ENCODE measurements around the gene ITM2A. TPM values are rescaled to one million over a fixed set of nuclear protein-coding genes. Genes with fewer than 3 reads are reported as not detected.

The ITM2A gene
- 1,000 to 10,000 TPM in 1 of 10 donors, 100 to 1,000 TPM in 9; 616 to 1,066 (median 893) TPM for polyA plus RNA-seq (ENCODE audit: insufficient read length in 10 of 10)
- long read RNA-seq, donor 1, transcript ITM2A-202 (5 exons, 1,698 nt), result minor isoform, 5 of 553 reads
- long read RNA-seq, donor 1, transcript ITM2A-201 (6 exons, 1,641 nt), result major isoform, 147 of 553 reads
- long read RNA-seq, donor 1, partial matches to known transcripts, result 401 of 553 reads
- long read RNA-seq, donor 1, other reads (novel, unspliced or antisense), result 0 of 553 reads
- long read RNA-seq, donor 2, transcript ITM2A-201 (6 exons, 1,641 nt), result major isoform, 144 of 458 reads
- long read RNA-seq, donor 2, transcript ITM2A-202 (5 exons, 1,698 nt), result minor isoform, 6 of 458 reads
- long read RNA-seq, donor 2, partial matches to known transcripts, result 308 of 458 reads
- long read RNA-seq, donor 2, other reads (novel, unspliced or antisense), result 0 of 458 reads
- long read RNA-seq, donor 3, result 0 reads
- long read RNA-seq, donor 4, transcript ITM2A-202 (5 exons, 1,698 nt), result minor isoform, 8 of 714 reads
- long read RNA-seq, donor 4, transcript ITM2A-201 (6 exons, 1,641 nt), result major isoform, 144 of 714 reads
- long read RNA-seq, donor 4, partial matches to known transcripts, result 562 of 714 reads
- long read RNA-seq, donor 4, other reads (novel, unspliced or antisense), result 0 of 714 reads
- long read RNA-seq, donor 5, transcript ITM2A-201 (6 exons, 1,641 nt), result major isoform, 289 of 635 reads
- long read RNA-seq, donor 5, transcript ITM2A-202 (5 exons, 1,698 nt), result minor isoform, 8 of 635 reads
- long read RNA-seq, donor 5, partial matches to known transcripts, result 338 of 635 reads
- long read RNA-seq, donor 5, other reads (novel, unspliced or antisense), result 0 of 635 reads
- long read RNA-seq, donor 6, transcript ITM2A-202 (5 exons, 1,698 nt), result minor isoform, 5 of 800 reads
- long read RNA-seq, donor 6, transcript ITM2A-201 (6 exons, 1,641 nt), result major isoform, 219 of 800 reads
- long read RNA-seq, donor 6, partial matches to known transcripts, result 560 of 800 reads
- long read RNA-seq, donor 6, other reads (novel, unspliced or antisense), result 16 of 800 reads
- long read RNA-seq, donor 7, transcript ITM2A-202 (5 exons, 1,698 nt), result minor isoform, 10 of 390 reads
- long read RNA-seq, donor 7, transcript ITM2A-201 (6 exons, 1,641 nt), result major isoform, 132 of 390 reads
- long read RNA-seq, donor 7, partial matches to known transcripts, result 246 of 390 reads
- long read RNA-seq, donor 7, other reads (novel, unspliced or antisense), result 0 of 390 reads
- long read RNA-seq, donor 8, transcript ITM2A-202 (5 exons, 1,698 nt), result minor isoform, 9 of 1,043 reads
- long read RNA-seq, donor 8, transcript ITM2A-201 (6 exons, 1,641 nt), result major isoform, 135 of 1,043 reads
- long read RNA-seq, donor 8, partial matches to known transcripts, result 899 of 1,043 reads
- long read RNA-seq, donor 8, other reads (novel, unspliced or antisense), result 0 of 1,043 reads
- long read RNA-seq, donor 9, transcript ITM2A-201 (6 exons, 1,641 nt), result major isoform, 29 of 53 reads
- long read RNA-seq, donor 9, partial matches to known transcripts, result 19 of 53 reads
- long read RNA-seq, donor 9, other reads (novel, unspliced or antisense), result 0 of 53 reads

DNA sequence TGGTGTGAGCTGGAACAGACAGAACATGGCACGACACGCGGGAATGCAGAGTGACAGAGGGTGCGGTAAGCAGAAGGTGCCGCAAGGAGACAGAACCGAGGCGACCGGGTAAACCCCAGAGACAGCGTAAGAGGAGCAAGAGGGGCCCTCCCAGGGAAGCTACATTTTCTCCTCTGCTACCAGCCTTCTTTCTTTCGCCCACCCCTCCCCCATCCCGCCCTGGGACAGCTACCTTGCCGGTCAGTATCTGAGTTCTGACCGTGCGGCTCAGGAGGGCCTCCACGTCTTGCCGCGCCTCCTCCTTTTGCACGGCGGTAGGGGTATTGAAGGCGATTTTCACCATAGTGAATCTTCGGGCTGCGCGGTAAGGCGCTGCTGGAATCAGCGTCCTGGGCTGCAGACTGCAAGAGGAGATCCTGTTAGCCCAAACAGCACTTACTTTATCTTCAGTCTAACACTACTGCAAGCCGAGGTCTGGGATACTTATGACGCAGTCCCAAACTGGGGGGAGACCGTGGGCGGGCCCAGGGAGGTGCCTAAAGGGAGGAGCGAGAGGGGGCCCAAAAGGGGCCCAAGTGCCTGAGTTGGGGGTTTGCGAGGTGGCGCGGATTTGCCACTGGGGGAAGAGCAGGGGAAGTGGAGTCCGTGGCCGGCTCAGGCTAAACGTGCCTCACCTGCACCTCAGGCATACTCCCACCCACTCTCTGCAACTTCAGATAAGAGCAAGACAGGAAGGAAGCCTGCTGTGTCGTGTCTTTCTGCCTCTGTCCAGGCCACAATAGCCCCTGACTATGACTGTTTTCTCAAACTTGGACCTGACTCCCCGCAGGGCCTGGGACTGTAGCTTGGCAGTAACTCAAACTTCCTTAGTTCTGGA, at the start of gene ITM2A:
ITM2A (minus strand) TSS at position 462 of the 877 bp plus-strand sequence; CDS start at position 343, 119 bp downstream.
- peak; percentile 47 to 93 (median 79) for DNase-seq

DNA sequence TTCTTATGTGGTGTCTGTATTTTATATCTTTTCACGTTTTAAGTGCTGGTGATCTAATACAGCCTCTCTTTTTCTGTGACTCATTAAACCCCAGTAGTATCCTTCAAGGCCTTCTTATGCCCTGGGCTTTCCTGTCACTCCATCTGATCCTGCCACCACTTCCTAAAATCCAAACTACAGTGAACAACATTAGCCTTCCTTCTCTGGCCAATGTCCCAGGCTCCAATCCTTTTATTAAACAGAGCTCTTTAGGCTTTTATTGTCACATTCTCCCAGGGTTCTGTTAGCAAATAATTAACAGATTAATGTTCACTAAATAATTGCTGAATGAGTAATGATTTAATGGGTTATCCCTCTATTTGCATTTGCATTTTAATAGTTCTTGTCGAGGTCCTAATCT, 47.9 kb upstream of the ITM2A start:
- DNase-seq, result no peak

- peak in 1 of 3 donors; percentile 16 for DNase-seq
Measured at GRCh38 chrX:79413963-79414362, 46.8 kb upstream of the ITM2A start.

DNA sequence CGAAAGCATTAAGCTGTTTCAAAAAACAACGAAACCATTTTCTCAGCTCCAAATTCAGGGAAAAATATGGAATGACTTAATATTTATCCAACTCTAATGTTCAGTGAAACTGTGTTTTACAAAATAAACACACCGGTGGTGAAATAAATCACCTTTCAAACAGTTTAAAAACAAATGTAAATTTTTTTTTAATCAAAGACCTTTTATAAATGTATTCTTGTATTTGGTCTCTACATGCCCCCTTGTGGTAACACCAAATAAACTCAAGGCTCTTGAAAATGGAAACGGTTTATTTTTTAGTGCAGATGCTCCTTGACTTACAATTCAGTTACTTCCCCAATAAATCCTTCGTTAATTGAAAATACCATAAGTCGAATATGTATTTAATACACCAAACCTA, 45.8 kb upstream of the ITM2A start:
- DNase-seq, result peak in 1 of 3 donors; percentile 74

DNA sequence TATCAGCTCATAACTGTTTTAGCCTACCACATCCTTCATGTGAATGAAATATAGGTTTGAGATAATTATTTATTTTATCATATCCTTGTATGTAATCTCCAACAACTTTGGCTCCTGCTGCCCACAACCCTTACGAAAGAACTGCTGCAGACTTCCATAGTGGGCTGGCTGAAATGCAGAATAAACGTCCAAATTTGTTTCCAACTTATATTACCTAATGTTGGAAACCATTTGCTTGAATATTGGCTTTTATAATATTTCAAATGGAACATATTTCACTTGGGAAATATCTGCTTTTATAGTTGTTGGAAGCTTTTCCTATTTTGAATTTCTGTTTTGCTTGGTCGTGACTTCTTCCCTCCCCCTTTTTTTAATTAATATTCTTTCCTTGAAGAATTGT, 45.0 kb upstream of the ITM2A start:
- peak in 2 of 3 donors; percentile 42 to 76 for DNase-seq

GRCh38 chrX:79409657-79410056, 42.5 kb upstream of the ITM2A start:
- DNase-seq, result no peak

DNA sequence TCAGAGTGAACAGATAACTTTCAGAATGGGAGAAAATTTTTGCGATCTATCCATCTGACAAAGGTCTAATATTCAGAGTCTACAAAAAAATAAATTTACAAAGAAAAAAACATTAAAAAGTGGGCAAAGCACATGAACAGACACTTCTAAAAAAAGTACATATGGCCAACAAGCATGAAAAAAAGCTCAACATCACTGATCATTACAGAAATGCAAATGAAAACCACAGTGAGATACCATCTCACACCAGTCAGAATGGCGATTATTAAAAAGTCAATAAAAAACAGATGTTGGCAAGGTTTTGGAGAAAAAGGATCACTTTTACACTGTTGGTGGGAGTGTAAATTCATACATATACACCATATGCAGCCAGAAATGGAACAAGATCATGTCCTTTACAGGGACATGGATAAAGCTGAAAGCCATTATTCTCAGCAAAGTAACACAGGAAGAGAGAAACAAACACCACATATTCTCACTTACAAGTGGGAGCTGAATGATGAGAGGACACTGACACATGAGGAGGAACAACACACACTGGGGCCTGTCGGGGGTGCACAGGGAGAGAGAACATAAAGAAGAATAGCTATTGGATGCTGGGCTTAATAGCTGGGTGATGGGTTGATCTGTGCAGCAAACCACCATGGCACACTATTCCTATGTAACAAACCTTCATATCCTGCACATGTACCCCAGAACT, 41.6 kb upstream of the ITM2A start:
- no peak for DNase-seq

DNA sequence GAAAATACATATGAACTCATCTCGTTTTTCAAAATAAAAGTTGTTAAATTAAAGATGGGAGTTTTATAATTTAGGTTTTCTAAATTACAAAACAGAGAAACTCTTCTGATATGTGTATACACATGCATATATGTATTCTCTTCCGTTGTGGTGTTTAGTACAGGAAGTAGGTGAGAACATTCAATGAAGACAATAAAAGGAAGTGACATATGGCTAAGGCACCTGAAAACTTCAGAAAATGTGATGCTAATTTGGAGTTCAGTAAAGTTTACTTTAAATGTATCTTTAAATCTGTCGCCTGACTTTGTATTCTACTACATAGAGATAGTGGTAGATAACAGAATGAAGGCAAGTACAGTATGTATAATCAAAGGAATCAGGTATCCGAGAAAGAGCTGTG, 33.5 kb upstream of the ITM2A start:
- DNase-seq, result no peak

DNA sequence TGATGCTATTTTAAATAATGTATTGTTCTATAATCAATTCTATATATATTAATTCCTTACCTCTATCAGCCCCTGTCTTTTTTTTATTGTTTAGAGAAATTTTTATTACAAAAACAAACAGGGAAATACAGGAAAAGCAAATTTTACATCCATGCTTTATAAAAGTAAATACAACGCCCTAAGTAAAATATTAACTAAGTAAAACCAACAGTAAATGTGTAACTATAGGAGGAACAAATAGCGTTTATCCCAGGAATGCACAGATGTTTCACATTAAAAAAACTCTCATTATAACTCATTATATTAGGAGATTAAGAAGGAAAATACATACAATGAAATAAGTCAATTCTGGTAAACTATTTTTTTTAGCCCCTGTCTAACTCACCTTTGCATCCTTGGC, 8.2 kb upstream of the ITM2A start:
- no peak for DNase-seq

DNA sequence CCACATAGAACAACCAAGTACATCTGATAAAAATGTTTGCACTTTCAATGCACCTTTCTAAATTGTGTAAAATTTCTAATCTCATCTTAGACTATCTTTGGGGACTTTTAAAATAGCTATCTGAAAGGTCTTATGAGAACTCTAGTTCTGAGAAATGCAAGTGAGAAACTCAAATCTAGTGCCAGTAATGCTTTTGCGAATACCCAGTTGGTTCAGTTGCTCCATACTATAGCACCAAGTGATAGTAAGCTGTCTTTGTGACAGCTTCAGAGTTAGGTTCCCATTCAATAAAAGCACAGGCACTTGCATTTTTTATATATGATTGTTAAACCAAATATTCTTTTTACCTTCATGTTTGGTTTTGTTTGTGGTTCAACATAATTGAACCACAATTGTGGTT, 4.5 kb upstream of the ITM2A start:
- no peak for DNase-seq

DNA sequence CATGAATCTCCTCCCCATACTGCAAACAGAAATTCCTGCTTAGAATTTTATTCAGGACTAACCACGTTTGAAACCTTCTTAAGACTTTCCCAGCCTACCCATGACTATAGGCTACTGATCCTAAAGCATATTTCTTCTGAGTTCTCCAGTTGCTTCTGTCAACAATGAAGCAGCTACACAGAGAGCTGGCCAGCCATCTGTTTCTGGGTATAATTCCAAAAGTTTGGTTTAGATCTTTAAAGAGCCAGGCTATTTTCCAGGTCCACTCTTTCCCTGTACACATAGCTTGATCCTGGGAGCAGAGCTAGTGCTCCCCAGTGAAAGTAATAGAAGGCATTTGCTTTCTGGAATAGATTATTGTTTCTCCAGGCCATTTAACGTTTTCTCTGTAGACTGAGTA, 4.0 kb upstream of the ITM2A start:
- peak in 2 of 3 donors; percentile 63 to 77 for DNase-seq

GRCh38 chrX:79369871-79370270, 2.7 kb upstream of the ITM2A start:
- no peak for DNase-seq

DNA sequence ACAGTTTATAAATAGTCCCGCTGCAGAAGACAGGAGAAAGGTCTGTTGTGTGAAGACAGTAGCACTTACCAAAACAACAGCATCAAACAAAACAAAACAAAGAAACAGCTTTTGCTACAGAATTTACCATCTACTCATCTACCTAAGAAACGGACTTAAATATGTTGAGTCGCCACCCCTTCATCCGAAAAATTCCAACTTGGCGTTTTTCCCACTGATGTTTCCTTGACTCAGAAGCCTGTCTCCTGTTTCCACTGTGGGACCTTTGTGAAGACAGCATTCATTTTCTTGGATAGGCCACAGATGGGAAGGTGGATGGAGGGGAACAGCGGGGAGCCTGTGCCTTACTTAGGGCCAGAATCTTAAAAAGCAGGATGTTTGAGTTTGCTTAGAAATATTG, 1.3 kb upstream of the ITM2A start:
- peak in 1 of 3 donors; percentile 34 for DNase-seq

DNA sequence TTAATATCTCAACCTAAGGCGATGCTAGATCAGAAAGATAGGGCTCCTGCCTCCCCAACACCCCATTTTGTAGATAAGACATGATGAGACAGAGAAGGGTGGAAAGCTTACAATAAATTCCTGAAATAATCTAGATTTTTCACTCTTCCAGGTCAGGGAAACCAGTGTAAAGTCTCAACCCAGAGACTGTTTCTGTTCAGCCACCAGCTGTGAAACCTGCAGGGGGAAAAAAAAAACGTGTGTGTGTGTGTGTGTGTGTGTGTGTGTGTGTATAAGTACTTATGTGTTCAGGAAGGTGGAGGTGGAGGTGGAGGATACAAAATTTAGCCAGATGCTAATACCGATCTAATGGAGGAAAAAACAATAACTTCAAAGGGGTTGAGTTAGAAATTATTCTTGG, 773 bp upstream of the ITM2A start:
- DNase-seq, result peak in 1 of 3 donors; percentile 34

GRCh38 chrX:79366556-79366872, 620 bp downstream of the ITM2A start:
- no peak for DNase-seq

DNA sequence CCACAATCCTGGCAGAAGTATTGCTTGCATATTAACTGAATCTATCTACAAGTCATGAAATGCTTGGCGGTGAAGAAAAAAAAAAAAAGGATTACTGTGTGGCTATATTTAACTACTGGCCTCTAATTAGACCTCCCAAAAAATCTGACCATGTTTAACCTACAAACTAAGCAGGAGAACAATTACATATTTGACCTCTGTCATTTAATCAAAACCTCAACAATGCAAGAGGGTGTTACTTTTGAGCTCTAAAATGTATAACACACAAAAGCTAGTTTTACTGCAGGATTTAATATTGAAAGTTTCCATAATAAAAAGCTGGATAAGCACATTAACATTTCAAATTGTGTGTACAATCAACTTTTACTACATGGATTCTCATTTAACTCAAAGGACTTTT, 1.5 kb downstream of the ITM2A start:
- DNase-seq, result no peak

GRCh38 chrX:79364306-79364705, 2.8 kb downstream of the ITM2A start:
- DNase-seq, result peak in 1 of 3 donors; percentile 45

DNA sequence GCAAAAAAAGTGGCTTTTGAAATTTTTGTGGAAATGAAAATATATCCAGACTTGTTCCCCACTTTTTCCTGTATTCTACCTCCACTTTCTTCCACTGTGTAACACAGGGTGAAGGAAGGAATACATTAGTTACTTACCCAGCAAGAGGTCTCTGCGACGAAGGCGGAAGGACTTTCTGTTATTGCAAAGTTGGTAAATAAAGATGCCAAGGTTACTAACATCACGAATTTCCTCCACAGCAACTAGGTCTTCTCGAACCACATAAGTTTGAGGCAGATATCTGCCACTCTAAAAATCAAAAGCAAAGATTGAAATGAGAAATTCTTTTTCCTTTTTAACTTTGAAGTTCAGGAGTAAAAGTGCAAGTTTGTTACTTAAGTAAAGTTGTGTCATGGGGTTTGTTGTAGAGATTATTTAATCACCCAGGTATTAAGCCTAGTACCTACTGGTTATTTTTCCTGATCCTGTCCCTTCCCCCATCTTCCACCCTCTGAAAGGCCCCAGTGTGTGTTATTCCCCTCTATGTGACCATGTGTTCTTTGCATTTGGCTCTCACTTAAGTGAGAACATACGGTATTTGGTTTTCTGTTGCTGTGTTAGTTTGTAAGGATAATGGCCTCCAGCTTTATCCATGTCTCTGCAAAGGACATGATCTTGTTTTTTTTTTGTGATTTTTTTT, 5.8 kb downstream of the ITM2A start:
- no peak for DNase-seq
